Activated CD8-positive, alpha-beta memory T cell treated with anti-CD3 and anti-CD28 coated beads, Interleukin-2, amount 50 U/mL, for 1 hour (primary cell): Measurements from ENCODE around the gene SRMS.
"Not testable (repeated sequence)": the region's sequence is repeated elsewhere in the genome, so short reads cannot be mapped to it uniquely, and the experiment has no call there.

ENCODE experiments used
- DNase-seq: peaks from one replicate; pipeline ENCODE4 v3.0.0-alpha.2; 2020; ENCODE audit errors: extremely low read depth

The SRMS gene

DNA sequence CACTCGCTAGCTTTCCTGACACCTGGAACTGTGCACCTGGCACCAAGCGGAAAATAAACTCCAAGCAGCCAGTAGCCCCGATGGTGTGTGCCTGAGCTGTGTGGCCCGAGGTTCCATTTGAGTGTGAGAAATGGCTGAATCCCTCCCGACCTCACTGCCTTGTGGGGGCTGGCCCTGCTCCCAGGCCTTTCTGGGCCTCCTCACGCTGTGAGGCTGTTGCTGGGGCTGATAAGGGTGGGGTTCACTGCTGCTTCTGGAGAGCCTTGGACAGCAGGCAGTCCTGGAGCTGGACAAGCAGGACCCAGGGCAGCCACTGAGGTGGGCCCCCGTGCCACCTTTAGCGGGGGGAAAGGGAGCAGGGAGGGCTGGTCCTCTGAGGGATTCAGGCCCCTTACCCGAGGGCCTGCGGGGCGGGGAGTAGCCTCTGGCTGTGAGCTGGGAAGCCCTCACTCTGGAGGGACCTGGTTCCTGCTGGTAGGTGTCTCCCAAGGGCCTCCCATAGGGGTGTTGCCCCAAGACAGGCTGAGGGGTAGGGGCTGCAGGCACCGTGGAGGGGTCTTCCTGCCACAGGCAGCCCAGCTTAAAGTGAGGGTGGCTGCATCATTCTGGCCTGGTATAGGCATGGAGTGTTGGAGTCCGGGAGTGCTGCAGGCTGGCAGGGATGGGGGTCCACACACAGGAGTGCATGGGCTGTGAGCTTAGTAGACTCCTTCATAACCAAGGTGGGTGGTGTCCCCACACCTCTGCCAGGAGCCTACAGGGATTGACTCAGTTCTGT is 25.3 kb downstream of the SRMS start:
- DNase-seq, result no peak

DNA sequence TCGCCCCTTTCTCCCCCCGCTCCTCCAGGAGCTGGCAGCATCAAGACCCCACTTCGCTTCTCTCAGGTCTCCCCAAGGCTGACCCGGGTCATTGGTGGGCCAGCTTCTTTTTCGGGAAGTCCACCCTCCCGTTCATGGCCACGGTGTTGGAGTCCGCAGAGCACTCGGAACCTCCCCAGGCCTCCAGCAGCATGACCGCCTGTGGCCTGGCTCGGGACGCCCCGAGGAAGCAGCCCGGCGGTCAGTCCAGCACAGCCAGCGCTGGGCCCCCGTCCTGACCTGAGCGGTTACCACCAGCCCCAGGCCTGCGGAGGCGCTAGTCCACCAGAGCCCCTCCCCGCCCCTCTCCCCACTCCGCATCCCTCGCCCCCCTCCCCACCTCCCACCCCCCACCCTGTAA is 25.9 kb downstream of the SRMS start:
- DNase-seq, result no peak

DNA sequence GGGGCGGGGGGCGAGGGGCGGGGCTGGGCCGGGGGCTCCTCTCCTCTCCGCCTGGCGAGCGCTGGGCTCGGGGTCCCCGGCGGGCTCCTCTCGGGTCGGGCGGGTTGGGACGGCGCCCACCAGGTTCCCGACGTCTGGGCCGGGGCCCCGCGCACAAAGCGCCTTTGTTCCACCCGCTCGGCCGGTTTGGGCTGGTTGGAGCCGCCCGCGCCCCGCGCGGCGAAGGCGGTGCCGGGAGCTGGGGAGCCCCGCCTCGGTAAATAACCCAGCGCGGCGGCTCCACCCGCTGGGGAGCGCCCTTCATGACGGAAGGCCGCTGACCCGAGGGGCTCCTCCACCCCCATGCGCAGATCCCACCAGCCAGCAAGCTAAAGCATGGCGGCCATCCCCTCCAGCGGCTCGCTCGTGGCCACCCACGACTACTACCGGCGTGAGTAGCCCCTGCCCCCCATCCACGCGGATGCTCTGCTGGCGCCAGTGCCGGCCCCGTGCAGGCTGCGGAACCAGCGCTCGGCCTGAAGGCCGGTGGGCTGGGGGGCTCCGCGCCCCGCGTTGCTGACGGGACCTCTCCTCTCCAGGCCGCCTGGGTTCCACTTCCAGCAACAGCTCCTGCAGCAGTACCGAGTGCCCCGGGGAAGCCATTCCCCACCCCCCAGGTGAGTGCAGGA is 26.5 kb downstream of the SRMS start:
- no peak for DNase-seq

DNA sequence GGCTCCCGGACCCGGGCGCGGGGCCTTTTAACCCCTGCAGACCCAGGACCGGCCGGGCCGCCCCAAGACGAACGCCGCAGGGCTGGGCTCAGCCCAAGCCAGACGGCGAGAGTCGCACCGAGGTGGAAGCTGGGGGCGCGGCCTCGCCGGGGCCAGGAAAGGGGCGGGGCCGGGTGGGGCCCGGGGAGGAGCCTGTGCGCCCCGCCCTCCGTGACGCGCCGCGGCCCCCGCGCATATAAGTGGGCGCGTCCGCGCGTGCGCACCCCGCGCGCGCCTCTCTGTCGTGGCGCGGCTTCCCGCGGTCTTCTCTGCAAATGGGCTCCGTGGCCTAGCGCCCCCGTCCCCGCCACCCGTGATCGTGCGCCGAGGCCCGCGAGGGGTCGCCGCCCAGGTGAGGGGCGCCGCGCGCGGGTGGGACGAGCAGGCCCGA is 27.0 kb downstream of the SRMS start, which contains the start of gene PPDPF:
Gene PPDPF (plus strand): TSS at position 262 of the 430 bp plus-strand sequence. CDS start 544 bp downstream, outside the sequence.
- DNase-seq, result peak; percentile 48

DNA sequence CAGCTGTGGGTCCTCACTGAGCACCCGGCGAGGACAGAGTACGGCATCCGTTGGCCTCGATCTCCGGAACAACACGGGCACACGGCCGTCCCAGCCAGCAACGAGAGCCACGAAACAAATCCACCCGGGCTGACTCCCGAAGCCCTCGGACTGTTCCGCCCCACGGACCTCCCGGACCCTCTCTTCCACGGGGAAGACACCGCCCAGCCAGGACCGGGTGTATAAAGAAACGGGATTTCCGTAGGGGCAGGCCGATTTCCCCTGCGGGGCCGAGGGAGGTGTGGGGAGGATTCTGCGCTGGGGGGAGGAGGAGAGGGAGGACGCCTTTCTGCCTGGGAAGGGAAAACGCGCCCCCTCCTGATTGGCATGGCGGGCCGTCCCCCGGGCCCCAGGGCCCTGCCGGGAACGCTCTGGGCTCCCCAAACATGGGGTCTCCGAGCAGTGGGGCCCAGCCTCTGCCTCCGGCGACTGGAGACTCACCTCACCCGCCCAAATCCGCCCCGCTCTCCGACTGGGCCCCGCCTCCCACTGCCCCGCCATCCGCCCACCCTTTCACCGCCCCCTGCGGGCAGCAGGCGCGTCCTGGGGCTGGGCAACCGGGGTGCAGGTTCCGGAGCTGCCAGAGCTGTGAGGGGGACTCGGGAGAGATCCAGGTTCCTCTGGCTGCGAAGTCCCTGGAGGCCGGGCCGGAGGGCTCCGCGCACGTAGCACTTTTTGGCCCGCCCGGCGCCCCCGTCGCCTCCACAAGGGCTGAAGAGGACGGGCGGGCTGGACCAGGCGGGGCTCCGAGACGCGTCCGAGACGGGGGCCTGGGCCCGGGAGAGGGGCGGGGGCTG is 27.7 kb downstream of the SRMS start:
- DNase-seq, result no peak

DNA sequence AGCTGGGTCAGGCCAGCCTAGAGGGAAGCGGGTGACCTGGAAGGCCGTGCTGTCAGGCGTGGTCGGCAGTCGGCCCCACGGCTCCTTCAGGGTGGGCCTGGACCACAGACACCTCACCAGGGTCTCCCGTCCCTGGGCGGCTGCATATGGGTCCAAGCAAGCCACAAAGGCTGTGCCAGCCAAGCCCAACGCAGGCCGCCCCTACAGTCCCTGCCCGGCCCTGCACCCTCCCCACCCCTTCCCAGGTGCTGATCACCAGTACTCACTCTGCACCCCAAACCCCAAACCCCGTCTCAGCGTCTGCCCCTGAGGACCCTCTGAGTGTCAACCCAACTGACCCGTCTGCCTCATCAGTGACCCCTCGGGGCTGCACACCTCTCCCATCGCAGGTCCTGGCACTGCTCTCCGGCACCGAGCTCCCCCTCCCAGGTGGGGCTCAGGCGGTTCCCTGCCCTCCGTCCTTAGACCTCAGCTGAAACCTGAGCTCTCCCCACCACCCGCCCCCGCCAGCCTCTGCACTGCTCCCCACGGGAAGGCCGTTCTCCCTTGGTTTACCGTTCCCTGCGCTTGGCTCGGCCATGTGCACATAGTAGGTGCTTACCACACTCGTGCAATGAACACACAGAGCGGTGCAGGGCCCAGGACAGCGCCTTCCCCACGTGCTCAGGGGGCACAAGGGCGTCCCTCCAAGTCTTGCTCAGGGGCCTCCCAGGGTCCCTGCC is 28.4 kb downstream of the SRMS start:
- DNase-seq, result no peak

DNA sequence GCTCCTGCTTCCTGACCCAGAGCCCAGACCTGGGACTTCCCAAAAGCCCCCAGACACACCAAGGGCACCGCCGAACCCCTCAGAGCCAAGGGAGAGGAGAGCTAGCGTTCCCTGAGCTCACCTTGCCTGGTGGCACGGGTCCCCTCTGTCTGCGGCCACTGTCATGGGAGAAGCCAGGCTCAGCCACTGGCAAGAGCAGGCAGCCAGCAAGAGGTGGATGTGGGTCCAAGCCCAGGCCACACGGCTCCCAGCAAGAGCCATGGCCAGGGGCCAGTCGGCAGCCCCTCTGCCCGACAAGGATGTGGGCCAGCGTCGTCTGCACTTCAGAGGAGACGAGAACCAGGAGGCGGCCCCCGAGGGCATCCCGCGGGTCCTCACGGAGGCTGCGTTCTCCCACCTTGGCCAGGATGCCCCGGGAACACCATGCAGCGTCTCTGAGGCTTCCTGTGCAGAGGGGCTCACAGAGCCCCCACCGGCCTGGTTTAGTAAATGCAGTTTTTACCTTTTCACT is 29.1 kb downstream of the SRMS start:
- DNase-seq, result no peak

DNA sequence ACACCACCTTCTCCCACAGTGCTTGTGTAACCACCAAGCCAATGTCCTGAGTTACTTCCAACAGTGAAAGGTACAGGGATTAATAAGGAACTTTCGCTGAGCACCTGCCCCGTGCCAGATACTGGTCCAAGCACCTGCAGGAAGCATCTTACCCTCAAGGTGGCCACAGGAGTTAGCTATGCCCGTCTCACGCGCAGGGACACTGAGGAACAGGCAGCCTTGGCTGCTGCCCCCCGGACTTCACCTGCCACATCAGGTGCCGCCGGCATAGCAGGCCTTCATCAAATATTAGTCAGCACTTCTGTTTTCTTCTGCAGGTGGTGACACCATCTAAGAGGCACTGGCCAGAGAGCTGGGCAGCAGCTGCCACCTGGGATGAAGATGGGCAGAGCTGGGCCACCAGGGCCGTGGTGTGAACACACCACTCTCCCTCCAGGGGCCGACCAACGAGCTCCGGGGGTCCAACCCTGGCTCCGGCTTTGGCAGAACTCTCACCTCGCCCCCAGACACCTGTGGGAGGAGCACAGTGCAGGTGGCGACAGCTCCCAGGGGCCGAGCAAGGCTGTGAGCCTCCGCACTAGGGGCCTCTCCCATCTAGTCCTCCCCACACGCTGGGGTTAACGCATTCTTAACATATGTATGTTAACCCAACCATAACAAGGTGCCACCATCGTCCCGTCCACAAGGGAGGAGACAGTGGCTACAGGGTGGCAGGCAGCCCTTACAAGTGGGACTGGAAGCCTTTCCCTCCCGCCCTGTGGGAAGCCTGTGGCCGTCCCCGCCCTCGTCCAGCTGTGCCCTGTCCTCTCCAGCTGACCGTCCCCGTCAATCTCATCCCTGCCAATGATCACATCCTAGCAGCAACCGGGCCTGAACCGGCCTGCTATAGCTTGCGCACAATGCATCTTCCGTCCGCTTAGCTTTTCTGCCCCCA is 29.9 kb downstream of the SRMS start:
- DNase-seq, result no peak

DNA sequence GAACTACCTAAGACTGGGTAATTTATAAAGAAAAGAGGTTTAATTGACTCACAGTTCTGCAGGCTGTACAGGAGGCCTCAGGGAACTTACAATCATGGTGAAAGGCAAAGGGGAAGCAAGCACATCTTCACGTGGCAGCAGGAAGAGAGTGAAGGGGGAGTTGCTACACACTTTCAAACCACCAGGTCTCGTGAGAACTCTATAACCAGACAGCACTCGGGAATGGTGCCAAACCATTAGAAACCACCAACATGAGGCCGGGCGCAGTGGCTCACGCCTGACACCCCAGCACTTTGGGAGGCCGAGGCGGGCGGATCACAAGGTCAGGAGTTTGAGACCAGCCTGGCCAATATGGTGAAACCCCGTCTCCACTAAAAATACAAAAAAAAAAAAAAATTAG is 33.0 kb downstream of the SRMS start:
- DNase-seq, result not testable (repeated sequence)

DNA sequence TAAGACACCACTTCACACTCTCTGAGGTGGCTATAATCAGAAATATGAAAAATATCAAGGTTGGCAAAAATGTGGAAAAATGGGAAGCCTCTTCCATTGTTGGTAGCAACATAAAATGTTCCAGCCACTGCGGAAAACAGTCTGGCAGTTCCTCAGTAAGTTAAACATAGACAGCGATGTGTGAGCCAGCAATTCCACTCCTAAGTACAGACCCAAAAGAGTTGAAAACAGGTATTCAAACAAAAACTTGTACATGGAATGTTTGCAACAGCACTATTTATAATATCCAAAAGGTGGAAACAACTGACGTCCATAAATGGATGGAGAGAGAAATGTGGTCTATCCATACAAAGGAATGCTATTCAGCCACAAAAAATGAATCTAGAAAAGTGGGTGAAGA is 34.3 kb downstream of the SRMS start:
- DNase-seq, result no peak

DNA sequence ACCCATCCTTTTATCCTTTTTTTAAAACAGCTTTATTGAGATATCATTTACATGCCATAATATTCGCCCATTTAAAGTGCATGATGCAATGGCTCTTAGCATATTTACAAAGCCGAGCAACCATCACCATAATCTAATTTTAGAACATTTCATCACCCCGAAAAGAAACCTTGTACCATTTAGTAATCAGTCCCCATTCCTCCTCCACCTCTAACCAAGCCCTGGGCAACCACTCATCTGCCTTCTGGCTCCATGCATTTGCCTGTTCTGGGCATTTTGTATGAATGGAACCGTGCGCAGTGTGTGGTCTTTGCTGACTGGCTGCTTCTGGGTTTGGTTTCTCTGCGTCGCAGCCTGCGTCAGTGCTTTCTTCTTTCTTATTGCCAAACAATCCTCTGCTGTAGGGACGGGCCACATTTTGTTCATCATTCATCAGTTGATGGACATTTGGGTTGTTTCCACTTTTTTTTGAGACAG is 38.4 kb downstream of the SRMS start:
- no peak for DNase-seq

DNA sequence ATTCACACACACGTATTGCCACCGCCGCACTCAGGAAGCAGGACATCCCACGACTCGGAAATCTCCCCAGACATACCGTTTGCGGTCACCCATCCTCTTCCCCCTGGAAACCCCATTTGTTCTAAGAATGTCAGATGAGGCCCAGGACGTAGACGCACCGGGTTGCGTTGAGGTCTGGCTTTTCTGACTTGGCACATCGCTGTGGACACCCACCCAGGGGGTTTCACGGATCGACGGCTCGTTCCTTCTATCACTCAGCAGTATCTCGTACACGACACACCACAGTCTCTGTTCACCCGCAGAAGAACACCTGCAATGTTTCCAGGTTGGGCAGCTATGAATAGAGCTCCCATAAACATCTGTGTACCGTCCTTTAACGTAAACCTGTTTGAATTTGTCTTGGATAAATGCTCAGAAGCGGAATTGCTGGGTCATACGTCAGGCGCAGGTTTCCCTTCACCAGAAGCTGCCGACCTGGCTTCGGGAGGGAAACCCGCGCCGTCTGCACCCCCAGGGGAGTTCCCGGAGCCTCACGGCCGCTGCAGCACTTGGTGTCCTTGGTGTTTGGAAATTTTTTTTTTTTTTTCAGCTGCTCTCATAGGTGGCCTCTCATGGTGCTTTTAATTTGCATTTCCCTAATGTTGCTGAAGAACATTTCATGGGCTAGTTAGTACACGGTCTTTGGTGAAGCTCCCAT is 39.3 kb downstream of the SRMS start:
- no peak for DNase-seq

DNA sequence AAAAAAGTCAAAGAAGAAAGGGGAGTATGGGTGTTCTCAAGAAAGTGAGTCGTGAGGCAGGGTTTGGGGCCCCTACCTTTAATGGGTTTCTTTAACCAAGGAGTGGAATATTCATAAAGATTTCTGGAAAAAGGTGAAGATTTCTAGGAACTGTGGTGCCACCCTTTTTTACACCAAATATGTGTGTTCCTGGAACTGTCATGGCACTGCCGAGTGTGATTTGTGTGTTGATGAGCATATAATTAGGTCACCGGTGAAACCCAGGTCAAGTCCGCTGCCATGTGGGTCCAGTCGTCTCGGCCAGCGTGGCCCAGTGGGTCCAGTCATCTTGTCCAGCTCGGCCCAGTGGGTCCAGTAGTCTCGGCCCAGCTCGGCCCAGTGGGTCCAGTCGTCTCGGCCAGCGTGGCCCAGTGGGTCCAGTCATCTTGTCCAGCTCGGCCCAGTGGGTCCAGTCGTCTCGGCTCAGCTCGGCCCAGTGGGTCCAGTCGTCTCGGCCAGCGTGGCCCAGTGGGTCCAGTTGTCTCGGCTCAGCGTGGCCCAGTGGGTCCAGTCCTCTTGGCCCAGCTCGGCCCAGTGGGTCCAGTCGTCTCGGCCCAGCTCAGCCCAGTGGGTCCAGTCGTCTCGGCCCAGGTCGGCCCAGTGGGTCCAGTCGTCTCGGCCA is 40.3 kb downstream of the SRMS start:
- no peak for DNase-seq

DNA sequence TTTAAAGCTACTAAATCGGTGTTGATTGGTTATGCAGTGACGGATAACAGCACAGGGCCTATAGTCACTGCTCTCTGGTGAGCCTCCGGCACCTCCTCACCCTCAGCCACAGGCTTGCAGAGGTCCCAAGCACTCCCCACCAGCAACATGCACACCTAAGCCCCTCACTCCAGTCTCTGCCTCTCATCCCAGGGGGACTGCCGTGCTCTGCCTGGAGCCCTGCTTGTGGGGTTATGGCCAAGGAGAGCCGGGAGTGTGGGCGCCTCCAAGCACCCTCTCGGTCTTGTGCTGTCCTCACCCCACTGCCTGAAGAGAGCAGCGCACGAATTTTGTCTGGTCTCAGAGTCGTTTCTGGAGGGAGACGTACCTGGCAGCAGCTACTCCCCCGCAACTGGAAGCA is 41.8 kb downstream of the SRMS start:
- DNase-seq, result no peak

DNA sequence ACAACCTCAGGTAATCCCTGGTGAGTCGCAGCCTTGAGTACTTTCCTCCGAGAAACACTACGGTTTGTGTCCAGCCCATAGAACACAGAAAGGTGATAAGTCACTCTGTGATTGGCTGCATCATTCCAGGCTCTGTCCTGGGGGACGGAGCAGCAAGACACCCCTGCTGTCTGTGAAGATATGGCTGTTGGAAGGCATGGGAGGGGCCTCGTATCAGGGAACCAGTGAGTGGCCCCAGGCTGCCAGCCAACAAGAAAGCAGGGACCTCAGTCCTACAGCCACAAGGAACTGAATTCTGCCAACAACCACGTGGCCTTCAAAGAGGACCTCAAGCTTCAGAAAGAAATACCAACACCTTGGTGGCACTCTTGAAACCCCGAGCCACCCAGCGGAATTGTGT is 42.3 kb downstream of the SRMS start:
- DNase-seq, result no peak

DNA sequence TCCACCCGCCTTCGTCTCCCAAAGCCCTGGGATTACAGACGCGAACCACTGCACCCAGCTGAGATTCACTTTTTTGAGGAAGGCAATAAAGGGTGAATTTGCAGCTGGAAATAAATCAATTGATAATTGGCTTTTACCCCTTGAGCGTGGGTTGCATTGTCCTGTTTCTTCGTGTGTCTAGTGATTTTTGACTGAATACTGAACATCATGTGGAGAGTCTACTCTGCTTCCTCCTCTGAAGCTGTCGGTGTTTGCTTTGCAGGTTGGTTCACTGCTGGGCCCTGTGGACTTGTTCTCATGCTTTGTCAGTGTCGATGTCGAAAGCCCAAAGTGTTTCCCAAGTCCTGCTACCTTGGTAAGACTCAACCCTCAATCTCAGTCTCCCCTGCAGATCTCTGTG is 42.9 kb downstream of the SRMS start:
- DNase-seq, result no peak

DNA sequence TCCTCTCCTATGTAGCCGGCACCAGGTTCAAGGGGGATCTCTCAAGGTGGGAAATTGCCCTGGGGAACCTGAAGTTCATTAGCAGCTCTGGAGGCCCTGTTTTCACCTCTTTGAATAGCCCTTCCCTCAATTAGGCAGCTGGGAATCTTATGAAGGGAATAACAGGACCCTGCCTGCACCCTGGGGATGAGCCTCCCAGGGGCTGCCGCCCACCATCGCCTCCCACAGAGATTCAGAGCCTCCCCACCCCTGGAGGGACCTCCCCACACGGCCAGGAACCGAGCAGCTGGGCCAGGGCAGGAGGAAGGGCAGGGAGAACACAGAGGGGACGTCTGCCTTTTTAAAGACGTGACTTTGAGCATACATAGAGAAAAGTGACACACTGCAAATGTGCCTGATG is 44.0 kb downstream of the SRMS start:
- no peak for DNase-seq

DNA sequence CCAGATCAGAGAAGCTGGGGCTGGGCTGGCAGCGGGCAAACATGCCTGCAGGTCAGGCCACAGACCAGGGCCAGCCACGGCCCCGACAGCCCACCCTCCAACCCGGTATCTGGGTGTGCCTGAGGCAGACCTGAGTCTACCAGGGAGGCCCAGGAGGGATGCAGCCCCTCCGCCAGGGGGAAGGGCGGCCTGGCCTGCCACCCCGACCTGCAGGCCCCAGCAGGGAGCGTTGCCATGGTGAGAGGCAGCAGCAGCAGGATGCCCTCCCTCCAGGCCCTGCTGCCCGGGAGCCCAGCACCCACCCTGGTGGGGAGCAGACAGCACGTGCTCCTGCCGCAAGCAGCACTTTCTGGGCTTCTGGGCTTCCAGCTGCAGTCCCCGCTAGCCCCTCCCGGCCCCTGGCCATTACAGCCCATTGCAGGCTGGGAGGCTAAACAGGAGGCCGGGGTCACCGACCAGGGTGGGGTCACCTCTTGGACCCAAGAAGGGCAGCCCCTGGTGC is 44.8 kb downstream of the SRMS start:
- DNase-seq, result no peak
